HG02840 (cell line): ENCODE measurements around the gene PTGFRN.
"Not testable (repeated sequence)": the region's sequence is repeated elsewhere in the genome, so short reads cannot be mapped to it uniquely, and the experiment has no call there.

ENCODE experiments used
- ATAC-seq: cut with Tn5 transposase; IDR thresholded peaks from one replicate; pipeline ENCODE4 v1.9.1; 2021; ENCODE audit warnings: mild to moderate bottlenecking, moderate library complexity, moderate number of reproducible peaks; ENCODE audit not compliant: unreplicated experiment, low FRiP score

PTGFRN gene

DNA sequence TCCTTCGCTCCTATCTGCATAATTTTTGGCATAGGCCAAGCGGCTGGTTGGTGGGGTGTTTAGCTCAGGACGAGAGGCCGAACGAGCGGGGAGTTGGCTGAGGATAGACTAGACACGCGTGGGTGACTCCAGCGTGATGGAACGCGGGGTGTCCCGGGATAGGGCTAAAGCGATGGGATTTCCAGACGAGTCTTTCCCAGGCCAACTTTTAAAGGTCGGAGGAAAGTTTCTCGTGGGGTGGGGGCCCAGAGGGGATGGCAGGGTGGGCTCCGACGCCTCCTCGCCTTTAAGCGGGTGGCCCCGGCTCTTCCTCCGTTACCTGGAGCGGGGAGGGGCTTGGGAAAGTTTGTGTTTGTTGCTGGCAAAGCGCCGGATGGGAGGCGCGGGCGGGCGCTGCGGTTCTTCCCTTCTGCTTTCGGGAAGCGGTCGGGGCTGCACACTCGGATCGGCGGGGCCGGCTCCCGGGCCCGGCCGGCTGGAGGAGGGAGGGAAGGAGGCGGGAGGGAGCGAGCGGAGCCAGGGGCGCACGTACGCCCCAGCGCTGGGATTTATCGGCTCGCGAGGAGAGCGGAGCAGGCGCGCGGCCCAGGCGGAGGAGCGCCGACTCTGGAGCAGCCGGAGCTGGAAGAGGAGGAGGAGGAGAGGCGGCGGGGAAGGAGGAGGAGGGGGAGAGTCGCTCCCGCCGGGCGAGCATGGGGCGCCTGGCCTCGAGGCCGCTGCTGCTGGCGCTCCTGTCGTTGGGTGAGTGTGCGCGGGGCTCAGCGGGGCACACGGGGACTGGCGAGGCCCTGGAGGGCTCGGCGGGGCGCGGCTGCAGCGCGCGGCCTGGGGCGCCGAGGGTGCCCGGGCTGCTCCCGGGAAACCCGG lies at the start of gene PTGFRN:
Gene PTGFRN (plus strand): TSS at position 405 of the 867 bp plus-strand sequence. CDS start 288 bp downstream, at position 693.
- ATAC-seq = no peak

GRCh38 chr1:116860167-116860566 lies 49.5 kb upstream of the PTGFRN start:
- not testable (repeated sequence) for ATAC-seq

DNA sequence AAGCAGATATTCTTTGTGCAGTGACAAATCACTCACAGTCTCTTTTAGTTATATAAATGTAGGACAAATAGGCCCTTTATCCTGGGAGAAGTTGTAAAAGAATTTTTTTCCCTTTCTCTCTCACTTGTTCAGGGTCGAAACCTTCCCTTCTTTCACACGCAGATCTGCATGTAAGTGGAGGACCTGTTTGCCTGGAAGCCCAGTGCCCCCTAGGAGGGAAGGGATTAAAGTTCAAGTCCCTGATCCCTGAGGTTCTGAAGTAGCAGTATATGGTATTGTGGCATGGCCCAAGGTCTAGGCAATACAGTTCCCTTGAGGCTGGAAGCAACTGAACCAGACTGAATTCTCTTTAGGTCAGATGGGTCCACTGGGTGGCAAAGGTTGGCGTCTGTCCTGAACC lies 48.6 kb upstream of the PTGFRN start:
- no peak for ATAC-seq

DNA sequence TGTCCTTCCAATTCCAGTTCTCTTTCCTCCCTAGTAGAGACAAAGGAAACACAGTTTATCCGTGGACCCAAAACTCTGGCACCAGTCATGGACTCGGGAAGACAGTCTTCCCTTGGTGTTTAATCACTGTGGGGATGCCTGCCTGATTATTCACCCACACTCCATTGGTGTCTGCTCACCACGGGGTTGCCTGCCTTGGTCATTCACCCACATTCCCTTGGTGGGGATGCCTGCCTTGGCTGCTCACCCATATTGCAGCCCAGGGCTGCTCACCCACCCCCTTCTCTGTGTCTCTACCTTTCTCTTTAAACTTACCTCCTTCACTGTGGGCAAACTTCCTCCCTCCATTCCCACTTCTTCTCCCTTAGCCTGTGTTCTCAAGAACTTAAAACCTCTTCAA lies 46.7 kb upstream of the PTGFRN start:
- not testable (repeated sequence) for ATAC-seq

GRCh38 chr1:116866478-116866877 lies 43.2 kb upstream of the PTGFRN start:
- ATAC-seq = not testable (repeated sequence)

- no peak for ATAC-seq
Measured at GRCh38 chr1:116868385-116868784, 41.3 kb upstream of the PTGFRN start.

DNA sequence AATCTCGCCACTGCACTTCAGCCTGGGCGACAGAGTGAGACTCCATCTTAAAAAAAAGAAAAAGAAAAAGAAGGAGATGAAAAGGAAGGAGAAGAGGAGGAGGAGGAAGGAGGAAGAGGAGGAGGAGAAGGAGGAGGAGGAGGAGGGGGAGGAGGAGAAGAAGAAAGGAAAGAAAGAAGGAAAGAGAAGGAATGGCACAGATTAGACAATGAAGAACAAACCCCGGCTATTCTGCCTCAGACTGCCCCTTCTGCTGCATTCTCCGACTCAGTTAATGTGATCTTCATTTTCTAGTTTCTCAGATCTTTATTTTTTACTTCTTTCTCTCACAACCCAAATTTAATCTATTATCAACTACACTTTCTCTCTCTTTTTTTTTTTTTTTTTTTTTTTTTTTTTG lies 40.1 kb upstream of the PTGFRN start:
- no peak for ATAC-seq

- ATAC-seq = no peak
Measured at GRCh38 chr1:116870300-116870699, 39.4 kb upstream of the PTGFRN start.

DNA sequence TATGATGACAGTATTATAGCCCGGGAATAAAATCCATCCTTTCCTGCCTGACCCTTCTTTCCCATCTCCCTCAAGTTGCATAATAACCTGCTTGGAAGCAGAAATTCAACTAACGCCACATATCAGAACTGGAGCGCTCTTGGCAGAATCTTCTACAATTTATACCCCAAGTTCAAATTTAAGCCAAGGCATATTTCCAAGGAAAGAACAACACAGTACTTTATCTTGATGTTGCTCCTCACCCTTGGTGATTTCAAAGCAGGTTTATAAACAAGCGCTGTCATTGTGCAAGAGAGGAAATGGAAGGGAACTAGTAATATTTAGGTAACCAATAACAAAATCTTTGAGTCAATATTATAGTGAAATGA lies 38.0 kb upstream of the PTGFRN start:
- no peak for ATAC-seq

DNA sequence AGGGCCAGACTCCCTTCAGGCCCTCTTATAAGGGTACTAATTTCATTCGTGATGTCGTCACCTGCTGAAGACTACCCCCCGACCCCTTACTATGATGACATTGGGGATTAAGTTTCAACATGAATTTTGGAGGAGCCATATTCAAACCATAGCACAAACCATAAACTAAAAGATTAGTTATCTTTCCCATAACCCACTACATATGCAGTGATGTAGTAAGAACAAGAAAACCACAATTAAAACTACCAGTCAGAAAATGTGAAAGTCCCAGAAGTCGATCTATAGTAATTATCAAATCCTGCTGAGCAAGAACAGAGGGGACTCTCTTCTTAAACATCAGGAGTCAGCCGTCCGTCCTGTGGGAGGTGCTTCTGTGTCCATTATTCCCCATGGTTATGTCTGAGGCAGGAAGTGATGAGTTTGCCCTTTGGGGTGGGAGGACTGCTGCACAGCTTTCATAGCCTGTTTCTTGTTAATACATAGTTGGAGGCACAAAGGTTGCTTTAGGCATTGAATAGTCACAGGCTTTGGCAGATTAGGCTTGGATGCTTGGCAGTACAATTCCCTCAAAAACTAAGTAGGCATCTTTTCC lies 35.9 kb upstream of the PTGFRN start:
- no peak for ATAC-seq

DNA sequence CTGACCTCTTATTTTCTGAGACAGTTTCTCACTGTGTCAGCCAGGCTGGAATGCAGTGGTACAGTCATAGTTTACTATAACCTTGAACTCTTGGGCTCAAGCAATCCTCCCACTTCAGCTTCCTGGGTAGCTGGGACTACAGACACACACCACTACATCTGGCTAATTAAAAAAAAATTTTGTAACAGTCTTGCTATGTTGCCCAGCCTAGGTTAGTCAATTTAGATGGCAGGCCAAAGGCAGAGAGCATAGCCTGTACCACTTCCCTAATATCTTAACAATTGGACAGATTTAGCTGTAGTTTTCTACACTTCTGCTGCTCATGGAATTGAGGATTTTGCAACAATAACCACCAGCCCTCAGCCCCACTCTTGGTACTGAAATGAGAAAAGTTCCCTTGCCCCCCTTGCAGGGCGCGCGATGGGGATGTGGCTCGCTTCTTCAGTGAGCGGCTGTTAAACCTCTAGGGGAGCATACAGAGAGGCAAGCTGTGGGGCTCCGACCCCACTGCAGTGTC lies 34.9 kb upstream of the PTGFRN start:
- no peak for ATAC-seq

GRCh38 chr1:116875391-116875790 lies 34.3 kb upstream of the PTGFRN start:
- no peak for ATAC-seq

DNA sequence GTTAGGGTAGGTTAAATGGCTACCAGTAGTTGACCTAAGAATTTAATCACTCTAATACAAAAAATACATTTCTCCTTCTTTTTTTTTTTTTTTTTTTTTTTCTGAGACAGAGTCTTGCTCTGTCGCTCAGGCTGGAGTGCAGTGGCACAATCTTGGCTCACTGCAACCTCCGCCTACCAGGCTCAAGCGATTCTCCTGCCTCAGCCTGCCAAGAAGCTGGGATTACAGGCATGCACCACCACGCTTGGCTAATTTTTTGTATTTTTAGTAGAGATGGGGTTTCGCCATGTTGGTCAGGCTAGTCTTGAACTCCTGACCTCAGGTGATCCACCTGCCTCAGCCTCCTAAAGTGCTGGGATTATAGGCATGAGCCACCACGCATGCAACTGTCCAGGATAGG lies 33.8 kb upstream of the PTGFRN start:
- not testable (repeated sequence) for ATAC-seq

GRCh38 chr1:116877141-116877818 lies 32.4 kb upstream of the PTGFRN start:
- no peak for ATAC-seq

GRCh38 chr1:116878804-116879477 lies 30.8 kb upstream of the PTGFRN start:
- ATAC-seq = no peak

- ATAC-seq = no peak
Measured at GRCh38 chr1:116879478-116880133, 30.1 kb upstream of the PTGFRN start.

- ATAC-seq = no peak
Measured at GRCh38 chr1:116880917-116881316, 28.8 kb upstream of the PTGFRN start.

DNA sequence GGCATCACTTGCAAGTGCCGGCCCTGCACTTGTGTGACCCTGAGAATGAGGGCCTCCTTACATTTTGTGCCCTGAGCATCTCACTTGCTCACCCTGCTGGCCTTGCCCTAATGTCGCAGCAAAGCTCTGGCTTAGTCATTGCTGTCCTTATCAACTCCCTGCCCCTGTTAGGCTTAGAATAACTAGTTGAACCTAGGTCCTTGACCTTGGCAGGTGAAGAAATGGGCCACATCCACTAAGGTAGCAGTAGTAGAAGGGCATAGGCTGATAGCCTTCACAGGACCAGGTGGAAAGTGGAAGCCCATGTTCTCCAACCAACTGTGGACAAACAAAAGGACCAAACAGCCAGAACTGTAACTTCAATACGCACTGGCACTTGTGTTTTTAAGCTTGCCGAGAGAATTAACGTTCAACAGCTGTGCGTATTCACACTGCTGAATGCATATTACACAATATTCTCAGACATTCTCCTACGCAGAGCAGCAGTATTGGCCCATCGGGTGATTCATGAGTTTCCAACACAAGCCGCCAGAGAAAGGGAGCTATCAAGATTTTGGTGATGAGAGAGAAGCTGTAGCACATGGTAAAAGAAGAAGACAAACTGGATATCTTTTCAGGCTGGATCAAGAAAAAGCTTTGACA lies 27.7 kb upstream of the PTGFRN start:
- no peak for ATAC-seq

- no peak for ATAC-seq
Measured at GRCh38 chr1:116882866-116883265, 26.9 kb upstream of the PTGFRN start.
